Occipital lobe (tissue), 2 donors: Measurements from ENCODE around the gene INPP5J. TPM values are rescaled to one million over a fixed set of nuclear protein-coding genes. Genes with fewer than 3 reads are reported as not detected.
"Not testable (repeated sequence)": the region's sequence is repeated elsewhere in the genome, so short reads cannot be mapped to it uniquely, and the experiment has no call there.

Experiments used
- DNase-seq: peaks from one replicate; lab custom pipeline; 2025; lab: John Stamatoyannopoulos, UW
- total RNA-seq: library from RNA; depleted of rRNA; stranded (reverse); fragments of >200 nt; gene quantifications from one replicate; pipeline ENCODE4 v1.2.3, GENCODE V29; 2014

The INPP5J gene
- total RNA-seq, 1 donor from 2014 or later, result 0.78 TPM

GRCh38 chr22:31088233-31088986 is 34.4 kb upstream of the INPP5J start:
- DNase-seq, result no peak

GRCh38 chr22:31089160-31090100 is 33.3 kb upstream of the INPP5J start:
- DNase-seq, result no peak

- no peak for DNase-seq
Observed at GRCh38 chr22:31090217-31091085, 32.3 kb upstream of the INPP5J start.

GRCh38 chr22:31091106-31091975 is 31.4 kb upstream of the INPP5J start:
- no peak for DNase-seq

GRCh38 chr22:31092161-31092560 is 30.6 kb upstream of the INPP5J start:
- no peak for DNase-seq

- peak; percentile 36 for DNase-seq
Observed at GRCh38 chr22:31093086-31093850, 29.5 kb upstream of the INPP5J start.

- DNase-seq, result no peak
Observed at GRCh38 chr22:31094021-31094551, 28.7 kb upstream of the INPP5J start.

- DNase-seq, result no peak
Observed at GRCh38 chr22:31094741-31095140, 28.0 kb upstream of the INPP5J start.

- no peak for DNase-seq
Observed at GRCh38 chr22:31095637-31096249, 27.0 kb upstream of the INPP5J start.

GRCh38 chr22:31096657-31097279 is 26.0 kb upstream of the INPP5J start:
- DNase-seq, result no peak

GRCh38 chr22:31097539-31097938 is 25.2 kb upstream of the INPP5J start:
- not testable (repeated sequence) for DNase-seq

GRCh38 chr22:31097941-31098631 is 24.7 kb upstream of the INPP5J start:
- no peak for DNase-seq

GRCh38 chr22:31098632-31099110 is 24.1 kb upstream of the INPP5J start:
- no peak for DNase-seq

GRCh38 chr22:31099386-31099785 is 23.4 kb upstream of the INPP5J start:
- no peak for DNase-seq

GRCh38 chr22:31099841-31100761 is 22.7 kb upstream of the INPP5J start:
- no peak for DNase-seq

- DNase-seq, result no peak
Observed at GRCh38 chr22:31100762-31101525, 21.8 kb upstream of the INPP5J start.
